ENCODE measurements around the gene HTT.

Gene HTT

DNA sequence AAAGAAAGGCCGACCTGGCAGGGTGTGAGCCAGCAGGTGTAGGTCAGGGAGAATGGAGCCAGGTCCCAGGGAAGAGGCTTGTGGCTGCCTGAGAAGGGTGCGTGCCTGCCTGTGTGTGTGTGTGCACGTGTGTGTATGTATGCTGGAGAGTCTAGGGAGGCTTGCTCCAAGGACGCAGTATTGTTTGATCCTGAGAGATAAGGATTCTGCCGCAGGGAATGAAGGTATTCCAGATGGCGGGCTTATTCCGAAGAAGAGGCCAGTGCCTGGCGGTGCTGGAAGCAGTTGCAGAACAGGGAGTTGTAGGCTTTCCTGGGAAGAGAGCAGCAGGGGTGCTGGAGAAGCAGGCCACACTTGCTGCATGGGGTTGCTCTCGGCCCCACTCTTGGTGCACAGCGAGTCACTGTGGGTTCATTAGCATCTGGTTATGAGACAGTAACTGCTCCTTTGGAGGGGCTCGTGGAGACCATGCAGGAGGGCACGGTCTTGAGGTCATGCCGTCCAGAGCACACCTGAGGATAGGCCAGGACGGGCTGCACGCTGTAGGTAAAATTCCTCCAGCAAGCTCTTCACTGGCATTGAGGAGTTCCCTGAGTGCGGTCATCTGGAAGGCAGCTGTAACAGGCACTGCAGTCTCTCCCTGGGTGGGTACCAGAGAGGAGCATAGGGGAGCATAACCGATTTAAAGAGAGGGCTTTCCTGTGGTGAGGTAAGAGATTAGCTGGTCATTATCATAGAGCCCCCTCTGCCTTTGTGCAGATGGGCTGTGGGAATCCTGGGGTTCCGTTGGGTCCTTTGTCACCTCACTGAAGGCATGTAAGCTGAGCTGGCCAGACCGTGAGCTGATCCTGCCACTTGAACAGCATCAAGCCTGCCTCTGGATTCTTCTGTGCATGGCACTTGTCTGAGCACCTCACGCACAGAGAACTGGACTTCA, 144.6 kb downstream of the HTT start:
- no peak for DNase-seq (ENCODE audit: low read depth)

DNA sequence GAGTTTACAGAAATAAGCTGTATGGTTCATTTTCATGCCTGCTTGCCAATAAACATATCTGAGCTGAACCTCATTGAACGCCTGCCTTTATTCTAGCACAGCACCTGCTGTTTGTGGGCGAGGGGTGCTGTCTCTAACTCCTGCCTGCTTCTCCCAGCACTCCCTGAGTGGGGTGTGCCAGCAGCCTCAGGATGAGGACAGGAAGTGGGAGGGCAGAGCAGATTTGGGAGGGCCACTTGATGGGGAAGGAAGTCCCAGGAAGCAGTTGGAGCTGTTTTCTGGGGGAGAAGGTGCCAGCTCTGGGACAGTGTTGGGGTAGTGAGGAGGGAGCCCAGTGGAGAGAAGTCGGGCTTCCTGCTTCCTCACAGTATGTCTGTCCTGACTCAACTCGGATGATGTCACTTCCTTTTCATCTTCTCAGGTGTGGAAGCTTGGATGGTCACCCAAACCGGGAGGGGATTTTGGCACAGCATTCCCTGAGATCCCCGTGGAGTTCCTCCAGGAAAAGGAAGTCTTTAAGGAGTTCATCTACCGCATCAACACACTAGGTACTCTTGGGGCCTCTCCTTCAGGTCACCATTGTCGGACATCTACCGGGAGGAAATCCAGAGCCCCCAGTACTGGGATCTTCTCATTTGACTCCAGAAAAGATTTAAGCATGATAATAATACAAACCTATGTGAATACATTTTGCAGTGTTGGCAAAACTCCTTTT, 145.4 kb downstream of the HTT start:
- DNase-seq (ENCODE audit: low read depth), result no peak

DNA sequence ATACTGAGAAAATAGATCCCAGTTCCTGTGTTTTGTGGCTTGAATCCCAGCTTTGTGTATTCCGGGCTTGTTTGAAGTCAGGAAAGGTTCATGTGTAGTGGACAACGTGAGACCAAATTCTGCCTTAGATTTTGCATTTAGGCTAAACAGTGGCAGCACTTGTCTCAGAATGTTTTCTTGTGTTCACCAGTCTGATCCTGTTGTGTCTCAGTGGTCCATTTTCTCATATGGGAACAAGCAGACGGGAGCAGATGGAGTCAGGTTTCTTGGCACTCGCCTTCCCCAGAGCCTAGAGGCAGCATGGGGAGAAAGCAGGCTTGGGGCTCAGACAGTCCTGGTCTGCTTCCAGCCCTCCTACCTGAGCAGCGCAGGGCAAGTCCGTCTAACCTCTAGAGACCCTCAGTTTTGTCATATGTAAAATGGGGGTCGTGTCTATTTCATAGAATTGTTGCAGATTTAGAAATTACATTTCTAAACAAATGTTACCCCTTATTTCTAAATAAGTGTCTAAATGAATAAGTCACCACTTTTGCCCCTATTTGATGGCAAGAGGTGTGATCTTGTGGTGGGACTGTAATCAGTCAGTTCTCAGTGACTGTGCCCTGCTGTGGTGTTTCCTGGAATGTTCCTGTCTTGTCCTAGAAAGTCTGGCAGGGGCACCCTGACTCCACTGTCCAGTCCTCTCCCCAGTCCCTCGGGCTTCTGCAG, 146.1 kb downstream of the HTT start:
- no peak for DNase-seq (ENCODE audit: low read depth)

DNA sequence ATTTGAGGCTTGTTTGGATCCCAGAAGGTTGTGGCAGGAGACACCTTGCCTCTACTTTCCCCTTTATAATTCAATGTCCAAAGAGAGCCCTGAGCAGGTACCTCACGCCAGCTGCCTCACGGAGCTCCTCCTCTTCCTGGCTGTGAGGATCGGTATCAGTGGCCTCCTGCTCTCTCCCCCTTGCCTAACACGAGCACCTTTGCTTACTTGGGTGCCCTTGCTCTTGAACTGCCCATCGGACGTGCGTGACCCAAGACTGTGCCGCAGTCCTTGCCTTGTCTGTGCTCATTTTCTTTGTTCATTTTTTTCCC, 146.7 kb downstream of the HTT start:
- DNase-seq (ENCODE audit: low read depth), result no peak

DNA sequence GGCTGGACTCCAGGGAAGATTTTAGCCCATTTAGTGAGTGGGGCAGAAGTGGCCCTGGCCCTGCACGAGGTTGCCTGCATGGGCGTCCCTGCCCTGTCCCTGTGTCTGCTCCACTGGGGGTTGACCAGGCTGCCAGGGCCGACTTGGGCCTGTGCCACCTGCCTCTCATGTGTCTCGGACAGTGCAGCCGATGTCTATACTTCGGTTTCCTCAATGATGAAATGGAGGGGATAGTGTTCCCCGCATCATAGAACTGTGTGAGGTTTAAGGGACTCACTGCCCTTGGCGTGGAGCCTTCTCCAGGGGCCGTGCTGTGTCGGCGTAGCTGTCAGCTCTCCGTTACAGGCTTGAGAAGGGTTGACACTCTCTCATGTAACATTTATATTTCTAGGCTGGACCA, 147.5 kb downstream of the HTT start:
- DNase-seq (ENCODE audit: low read depth), result no peak

DNA sequence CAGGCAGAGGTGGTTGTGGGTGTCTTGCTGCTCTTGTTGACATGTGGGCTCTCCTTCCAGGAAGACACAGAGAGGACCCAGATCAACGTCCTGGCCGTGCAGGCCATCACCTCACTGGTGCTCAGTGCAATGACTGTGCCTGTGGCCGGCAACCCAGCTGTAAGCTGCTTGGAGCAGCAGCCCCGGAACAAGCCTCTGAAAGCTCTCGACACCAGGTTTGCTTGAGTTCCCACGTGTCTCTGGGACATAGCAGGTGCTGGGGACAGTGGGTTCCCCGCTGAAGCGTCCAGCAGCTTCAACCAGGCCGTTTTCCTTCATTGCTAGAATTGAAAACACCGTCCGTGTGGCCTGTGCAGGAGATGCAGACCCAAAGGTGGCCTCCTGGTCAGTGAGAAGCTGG, 148.9 kb downstream of the HTT start:
- DNase-seq (ENCODE audit: low read depth), result no peak

DNA sequence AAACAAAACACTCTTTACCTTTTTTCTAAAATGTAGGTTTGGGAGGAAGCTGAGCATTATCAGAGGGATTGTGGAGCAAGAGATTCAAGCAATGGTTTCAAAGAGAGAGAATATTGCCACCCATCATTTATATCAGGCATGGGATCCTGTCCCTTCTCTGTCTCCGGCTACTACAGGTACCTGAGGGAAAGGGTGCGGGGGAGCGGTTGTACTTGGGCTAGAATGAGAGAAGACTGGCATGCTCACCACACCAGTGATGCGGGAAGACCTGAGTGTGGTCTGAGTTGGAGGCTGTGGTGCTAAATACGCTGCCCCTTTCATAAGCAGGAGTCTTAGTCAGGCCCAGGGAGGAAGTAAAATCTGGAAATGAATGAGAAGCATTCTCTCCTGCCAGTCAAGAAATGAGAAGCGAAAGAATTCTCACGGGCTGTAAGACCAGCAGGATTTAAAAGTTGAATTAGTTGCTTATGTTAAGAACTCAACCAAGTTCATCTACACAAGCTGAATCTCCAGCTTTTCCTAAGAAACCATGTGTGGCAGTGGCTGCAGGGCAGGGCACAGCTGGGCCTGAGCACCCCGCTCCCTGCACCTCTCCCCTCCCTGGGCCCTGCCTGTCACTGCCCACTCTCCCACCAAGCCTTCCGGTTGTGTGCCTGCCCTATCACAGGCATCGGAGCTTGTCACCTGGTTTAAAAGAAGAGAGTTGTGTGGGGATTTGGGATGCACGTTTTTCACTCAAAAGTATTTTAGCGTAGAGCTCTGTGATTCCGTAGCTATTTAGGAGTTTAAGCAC, 149.7 kb downstream of the HTT start:
- DNase-seq (ENCODE audit: low read depth), result no peak

DNA sequence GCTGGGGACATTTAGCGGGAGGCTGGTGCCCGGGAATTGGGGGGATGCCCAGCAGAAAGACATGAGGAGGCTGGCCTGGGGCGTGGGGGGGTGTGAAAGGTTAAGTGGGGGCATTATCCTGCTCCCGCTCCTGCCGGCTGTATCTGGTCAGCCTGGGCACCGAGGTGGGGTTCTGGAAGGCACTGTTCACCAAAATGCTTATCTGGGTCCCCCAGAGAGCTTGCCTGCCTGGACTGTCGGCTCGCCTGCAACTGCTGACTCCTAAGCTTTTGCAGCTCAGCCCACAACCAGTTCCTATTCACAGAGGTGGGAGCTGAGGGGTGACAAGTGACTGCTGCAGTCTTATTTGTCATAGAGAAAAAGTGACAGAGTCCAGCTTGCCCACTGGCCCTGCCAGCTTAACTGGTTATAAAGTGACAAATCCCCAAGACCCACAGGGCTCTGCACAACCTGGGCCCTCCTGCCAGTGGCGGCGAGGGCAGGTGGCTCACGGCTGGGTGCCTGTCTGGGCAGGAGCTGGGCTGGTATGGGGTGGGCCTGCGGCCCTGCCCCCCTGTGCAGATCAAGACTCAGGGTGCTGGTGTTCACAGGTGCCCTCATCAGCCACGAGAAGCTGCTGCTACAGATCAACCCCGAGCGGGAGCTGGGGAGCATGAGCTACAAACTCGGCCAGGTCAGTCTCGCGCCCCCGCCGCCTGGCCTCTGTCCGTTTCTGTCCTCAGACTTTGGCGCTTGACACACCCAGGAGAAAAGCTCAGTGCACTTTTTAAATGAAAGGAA, 150.8 kb downstream of the HTT start:
- no peak for DNase-seq (ENCODE audit: low read depth)

DNA sequence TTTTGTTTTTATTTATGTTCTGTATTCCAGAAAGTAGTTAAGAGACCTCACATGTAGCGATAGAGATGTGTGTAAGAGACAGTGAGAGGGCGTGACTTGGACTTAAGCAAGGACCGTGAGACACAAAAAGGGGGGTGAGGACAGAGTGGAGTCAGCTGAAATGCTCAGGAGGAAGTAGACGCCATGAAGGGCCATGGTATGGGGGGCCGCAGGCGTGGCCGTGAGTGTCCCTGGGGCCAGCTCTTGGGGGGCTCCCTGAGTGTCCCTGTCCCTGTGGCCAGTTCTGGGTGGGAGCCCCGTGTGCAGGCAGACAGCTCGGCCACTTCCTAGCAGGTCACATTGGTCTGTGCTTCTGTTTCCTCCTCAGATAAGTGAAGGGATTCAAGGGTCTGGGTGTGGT, 151.5 kb downstream of the HTT start:
- no peak for DNase-seq (ENCODE audit: low read depth)

DNA sequence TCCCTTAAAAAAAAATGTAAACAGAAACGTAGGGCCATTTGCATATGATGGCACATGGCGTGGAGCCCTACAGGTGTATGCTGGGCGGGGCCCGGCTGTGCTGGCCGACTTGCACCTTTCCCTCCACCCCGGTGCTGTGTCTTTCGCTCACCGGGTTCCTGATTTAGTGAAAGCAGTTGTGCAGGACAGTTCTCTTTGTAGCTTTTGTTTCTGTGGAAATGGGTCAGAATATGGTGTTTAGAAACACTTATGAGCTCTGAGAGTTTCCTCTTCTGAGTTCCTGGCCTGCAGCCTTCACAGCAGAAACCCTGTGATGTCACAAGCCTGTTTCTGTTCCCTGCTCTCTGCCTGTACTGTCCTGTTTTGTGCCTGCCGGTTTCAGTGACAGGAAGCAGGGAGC, 152.0 kb downstream of the HTT start:
- no peak for DNase-seq (ENCODE audit: low read depth)

DNA sequence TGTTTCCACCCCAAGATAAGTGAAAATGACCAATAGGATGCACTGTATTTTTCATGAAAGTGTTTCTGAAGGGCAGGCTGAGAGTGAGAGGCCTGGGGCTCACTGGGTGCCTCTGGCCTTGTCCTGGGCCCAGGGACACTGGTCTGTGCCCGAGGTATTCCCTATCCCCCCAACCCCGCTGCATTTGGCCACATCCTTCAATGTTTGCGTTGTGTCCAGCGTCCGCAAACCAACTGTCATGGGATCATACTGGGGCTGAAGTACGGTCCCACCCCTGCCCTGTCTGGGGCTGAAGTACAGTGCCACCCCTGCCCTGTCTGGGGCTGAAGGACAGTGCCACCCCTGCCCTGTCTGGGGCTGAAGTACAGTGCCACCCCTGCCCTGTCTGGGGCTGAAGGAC, 152.5 kb downstream of the HTT start:
- DNase-seq (ENCODE audit: low read depth), result no peak

DNA sequence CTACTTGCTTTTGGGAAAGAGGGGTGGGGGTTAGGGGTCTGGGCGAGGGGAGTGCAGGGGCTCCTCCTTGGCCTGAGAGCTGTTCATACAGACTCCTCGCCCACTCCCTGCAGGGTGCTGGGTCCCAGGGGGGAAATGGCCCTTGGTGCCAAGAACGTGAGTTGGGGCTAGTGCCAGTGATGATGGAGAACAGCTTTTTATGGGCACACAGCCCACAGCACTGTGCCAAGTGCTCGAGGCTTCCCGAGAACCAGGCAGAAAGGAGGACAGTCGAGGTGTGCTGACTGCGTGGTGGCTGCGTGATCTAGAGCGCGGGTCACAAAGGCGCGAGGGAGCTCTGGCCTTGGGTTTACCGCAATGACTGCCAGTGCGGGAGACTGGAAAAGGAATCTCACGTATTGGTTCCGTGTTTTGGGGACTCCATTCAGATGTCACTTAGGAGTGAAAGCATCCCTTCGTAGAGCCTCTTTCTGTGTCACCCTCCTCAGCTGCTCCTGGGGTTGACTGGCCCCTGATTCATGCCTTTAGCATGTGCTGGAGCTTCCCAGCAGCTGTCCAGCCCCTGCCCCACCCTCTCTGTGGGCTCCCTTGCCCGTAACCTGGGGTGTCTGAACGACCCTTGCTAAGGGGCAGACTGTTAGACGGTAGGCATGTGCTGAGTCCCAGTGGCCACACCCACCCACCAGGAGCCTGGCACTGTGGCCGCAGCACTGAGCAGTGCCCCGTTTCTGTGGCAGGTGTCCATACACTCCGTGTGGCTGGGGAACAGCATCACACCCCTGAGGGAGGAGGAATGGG, 153.6 kb downstream of the HTT start:
- no peak for DNase-seq (ENCODE audit: low read depth)

DNA sequence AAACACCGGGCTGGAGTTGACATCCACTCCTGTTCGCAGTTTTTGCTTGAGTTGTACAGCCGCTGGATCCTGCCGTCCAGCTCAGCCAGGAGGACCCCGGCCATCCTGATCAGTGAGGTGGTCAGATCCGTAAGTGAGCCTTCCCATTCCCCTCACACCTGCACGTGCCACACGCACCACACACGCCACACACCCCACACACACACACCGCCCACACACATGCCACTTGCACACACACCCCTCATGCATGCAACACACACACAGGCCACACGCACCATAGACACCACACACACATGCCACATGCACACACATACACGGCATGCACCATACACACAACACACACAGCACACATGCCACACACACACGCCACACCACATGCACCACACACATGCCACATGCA, 154.4 kb downstream of the HTT start:
- no peak for DNase-seq (ENCODE audit: low read depth)

DNA sequence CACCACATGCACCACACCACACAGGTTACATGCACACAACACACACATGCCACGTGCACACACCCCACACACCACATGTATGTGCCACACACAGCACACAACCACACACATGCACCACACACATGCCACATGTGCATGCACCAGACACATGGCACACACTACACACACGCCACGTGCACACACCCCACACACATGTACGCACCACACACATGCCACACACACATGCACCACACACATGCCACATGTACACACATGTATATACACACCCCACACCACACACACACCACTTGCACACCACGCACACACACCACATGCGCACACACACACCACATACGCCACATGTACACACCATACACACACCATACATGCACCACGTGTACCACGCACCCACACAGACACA, 154.8 kb downstream of the HTT start:
- no peak for DNase-seq (ENCODE audit: low read depth)

DNA sequence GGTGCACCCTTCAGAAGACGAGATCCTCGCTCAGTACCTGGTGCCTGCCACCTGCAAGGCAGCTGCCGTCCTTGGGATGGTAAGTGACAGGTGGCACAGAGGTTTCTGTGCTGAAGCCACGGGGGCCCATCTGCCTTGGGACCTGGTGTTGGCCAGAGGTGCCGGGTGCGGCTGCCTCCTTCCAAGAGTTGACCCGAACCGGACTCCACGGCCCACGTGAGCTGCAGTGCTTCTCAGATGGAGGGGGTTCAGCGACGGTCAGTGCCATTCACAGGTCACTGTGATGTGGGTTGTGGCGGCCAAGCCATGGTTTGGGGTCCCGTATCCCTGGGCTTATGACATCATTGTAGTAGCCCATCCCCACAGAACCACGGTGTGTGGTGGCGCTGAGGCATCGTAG, 155.5 kb downstream of the HTT start:
- no peak for DNase-seq (ENCODE audit: low read depth)

DNA sequence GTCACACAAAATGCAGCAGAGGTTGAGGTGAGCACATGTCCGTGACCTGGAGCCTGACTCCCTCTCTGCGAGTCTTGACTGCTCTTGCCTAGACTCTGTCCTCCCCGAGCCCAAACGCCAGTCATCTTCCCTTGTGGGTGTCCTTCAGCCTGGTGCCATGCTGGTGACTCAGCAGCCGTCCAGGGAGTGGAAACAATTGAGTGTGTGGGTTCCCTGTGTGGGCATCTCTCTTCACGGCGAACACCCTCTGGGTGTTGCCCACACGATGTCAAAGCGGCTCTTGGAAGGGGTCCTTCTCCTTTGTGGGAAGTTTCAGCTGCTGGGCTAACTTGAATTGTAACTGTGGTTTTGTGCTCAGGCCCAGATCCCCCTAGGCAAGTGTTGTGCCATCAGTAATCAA, 157.0 kb downstream of the HTT start:
- DNase-seq (ENCODE audit: low read depth), result no peak

DNA sequence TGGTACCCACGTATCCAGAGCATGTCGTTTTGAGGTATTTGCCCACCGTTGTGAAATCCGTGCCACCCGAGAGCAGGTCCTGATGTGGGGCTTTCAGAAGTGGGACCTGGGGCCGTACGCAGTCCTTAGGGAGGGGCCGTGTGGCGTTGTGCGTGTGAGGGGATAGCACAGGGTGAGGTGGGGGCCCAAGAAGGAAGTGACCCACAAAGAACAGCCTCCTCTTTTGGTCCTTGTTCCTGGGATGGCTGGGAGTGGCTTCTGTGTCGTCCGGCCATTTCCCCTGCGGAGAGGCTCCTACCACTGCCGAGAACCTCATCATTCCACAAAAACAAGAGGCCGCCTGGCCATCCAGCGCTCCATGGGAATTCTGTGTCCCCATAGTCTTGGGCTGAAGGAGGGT, 157.5 kb downstream of the HTT start:
- DNase-seq (ENCODE audit: low read depth), result no peak

DNA sequence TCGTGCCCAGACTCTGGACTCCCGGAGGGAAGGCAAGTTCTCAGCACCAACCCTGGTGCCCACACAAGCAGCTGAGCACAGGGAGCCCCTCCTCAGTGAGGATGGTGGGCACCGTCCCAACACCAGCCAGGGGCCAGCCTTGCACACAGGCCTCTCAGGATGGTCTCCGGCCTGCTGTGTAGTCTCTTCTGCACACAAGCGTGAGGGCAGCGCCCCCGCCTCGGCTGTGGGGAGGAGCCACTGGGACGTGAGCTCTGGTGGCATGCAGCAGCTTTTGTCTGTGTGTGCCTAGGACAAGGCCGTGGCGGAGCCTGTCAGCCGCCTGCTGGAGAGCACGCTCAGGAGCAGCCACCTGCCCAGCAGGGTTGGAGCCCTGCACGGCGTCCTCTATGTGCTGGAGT, 158.4 kb downstream of the HTT start:
- no peak for DNase-seq (ENCODE audit: low read depth)

DNA sequence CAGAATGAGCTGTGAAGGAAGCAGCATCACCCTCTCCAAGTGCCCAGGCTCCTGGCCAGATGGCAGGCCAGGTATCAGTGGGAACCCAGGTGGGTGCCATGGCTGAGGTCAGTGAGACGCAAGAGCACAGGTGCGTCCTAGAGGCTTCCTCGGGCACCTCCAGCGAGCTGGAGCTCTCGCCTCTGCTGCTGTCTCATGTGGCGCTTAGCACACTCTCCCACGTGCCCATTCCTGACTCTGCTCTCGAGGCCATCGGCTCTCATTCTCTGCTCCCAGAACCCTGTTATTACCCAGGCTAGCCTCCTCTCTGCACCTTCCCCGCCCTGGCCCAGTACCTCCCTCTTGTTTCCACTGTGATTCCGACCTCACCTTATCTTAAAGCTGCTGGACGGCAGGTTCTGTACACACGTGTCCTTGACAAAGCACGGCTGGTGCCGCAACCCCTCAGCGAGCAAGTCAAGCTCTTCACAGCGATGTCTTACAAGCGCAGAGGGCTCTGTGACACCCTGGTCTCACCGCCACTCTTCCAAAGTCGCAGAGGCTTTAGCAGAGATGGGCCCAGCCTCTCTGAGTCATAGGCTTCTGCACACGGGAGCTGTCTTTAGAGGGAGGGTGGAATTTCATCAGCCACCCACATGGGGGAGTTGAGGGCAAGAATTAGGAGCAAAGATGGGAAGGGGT, 159.1 kb downstream of the HTT start:
- no peak for DNase-seq (ENCODE audit: low read depth)
